ENCODE data around the gene SYNPO. TPM values are rescaled to one million over a fixed set of nuclear protein-coding genes. Genes with fewer than 3 reads are reported as not detected.

Gene SYNPO
- polyA plus RNA-seq, 1 donor (not counting 4 experiments of a cell fraction or from before 2014, with no cell fraction given): 6.0 TPM

GRCh38 chr5:150599281-150599680, 41.2 kb upstream of the SYNPO start:
- peak; percentile 39 for FAIRE-seq
- Histone ChIP-seq H3K36me3 (ENCODE audit: control insufficient read depth in 2 of 2, extremely low read depth in 1 of 2, insufficient read depth in 2 of 2, low read length in 2 of 2) (no peaks in the 10 kb centered on the region), H3K27me3 (ENCODE audit: control insufficient read depth, extremely low read depth, insufficient read depth, low read length) (no peaks in the 10 kb centered on the region), H3K9ac (ENCODE audit: control insufficient read depth, extremely low read depth, insufficient read depth, low read length) (peak overlapping the region; percentile 94), H3K4me2 (ENCODE audit: control insufficient read depth, extremely low read depth, insufficient read depth, low read depth, low read length) (peak overlapping the region; percentile 77), H3K4me1 (ENCODE audit: control insufficient read depth, extremely low read depth, insufficient read depth, low read length) (peaks cover 38% of the 10 kb centered on the region), H3K4me3 (ENCODE audit: control insufficient read depth in 2 of 3, extremely low read depth in 1 of 3, insufficient read depth in 2 of 3, low read depth in 1 of 3, low read length in 3 of 3) (peak overlapping the region in 1 of 3 experiments; percentile 30), H4K20me1 (ENCODE audit: control insufficient read depth, extremely low read depth, insufficient read depth, low read length) (no peaks in the 10 kb centered on the region), H3K9me3 (ENCODE audit: control insufficient read depth, low read depth, low read length) (no peaks in the 10 kb centered on the region), H3K79me2 (ENCODE audit: control insufficient read depth, insufficient read depth, low read length) (no peaks in the 10 kb centered on the region), H3K27ac (ENCODE audit: control insufficient read depth, insufficient read depth, low read length) (peak overlapping the region; percentile 93), H2AFZ (ENCODE audit: control insufficient read depth, low read length) (peak overlapping the region; percentile 21), H3K9me1 (ENCODE audit: control insufficient read depth, extremely low read depth, insufficient read depth, low read length) (no peaks in the 10 kb centered on the region)
- dilution Hi-C loops (cut with MboI; ENCODE audit: extremely low pct_ligation_motif_present, low sequenced_read_pairs): no loop called here
- DNase-seq (ENCODE audit: low read depth, low spot score): no peak
- no peak for TF ChIP-seq EZH2 (IDR thresholded peaks at IDR 0.05; ENCODE audit: low read length)
- TF ChIP-seq, protein P1, sequence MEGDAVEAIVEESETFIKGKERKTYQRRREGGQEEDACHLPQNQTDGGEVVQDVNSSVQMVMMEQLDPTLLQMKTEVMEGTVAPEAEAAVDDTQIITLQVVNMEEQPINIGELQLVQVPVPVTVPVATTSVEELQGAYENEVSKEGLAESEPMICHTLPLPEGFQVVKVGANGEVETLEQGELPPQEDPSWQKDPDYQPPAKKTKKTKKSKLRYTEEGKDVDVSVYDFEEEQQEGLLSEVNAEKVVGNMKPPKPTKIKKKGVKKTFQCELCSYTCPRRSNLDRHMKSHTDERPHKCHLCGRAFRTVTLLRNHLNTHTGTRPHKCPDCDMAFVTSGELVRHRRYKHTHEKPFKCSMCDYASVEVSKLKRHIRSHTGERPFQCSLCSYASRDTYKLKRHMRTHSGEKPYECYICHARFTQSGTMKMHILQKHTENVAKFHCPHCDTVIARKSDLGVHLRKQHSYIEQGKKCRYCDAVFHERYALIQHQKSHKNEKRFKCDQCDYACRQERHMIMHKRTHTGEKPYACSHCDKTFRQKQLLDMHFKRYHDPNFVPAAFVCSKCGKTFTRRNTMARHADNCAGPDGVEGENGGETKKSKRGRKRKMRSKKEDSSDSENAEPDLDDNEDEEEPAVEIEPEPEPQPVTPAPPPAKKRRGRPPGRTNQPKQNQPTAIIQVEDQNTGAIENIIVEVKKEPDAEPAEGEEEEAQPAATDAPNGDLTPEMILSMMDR (optimal IDR thresholded peaks at IDR 0.05 in 1 of 3, IDR thresholded peaks at IDR 0.05 in 1 of 3, conservative IDR thresholded peaks at IDR 0.05 in 1 of 3; ENCODE audit: extremely low read depth in 1 of 3, insufficient read depth in 2 of 3, low read length in 3 of 3): no peak

- H3K9ac ChIP-seq (ENCODE audit: control insufficient read depth, extremely low read depth, insufficient read depth, low read length): peak overlapping the region; percentile 94
- H3K9me3 ChIP-seq (ENCODE audit: control insufficient read depth, low read depth, low read length): no peaks in the 10 kb centered on the region
- no peaks in the 10 kb centered on the region for H3K27me3 ChIP-seq (ENCODE audit: control insufficient read depth, extremely low read depth, insufficient read depth, low read length)
- peak overlapping the region; percentile 93 for H3K27ac ChIP-seq (ENCODE audit: control insufficient read depth, insufficient read depth, low read length)
- DNase-seq (ENCODE audit: low read depth, low spot score) (peak; percentile 80), FAIRE-seq (peak; percentile 96)
- peak overlapping the region; percentile 77 for H3K4me2 ChIP-seq (ENCODE audit: control insufficient read depth, extremely low read depth, insufficient read depth, low read depth, low read length)
- H3K4me1 ChIP-seq (ENCODE audit: control insufficient read depth, extremely low read depth, insufficient read depth, low read length): peaks cover 38% of the 10 kb centered on the region
- peak overlapping the region; percentile 24 to 56 (median 53) for H3K4me3 ChIP-seq (ENCODE audit: control insufficient read depth in 2 of 3, extremely low read depth in 1 of 3, insufficient read depth in 2 of 3, low read depth in 1 of 3, low read length in 3 of 3)
- H4K20me1 ChIP-seq (ENCODE audit: control insufficient read depth, extremely low read depth, insufficient read depth, low read length): no peaks in the 10 kb centered on the region
- no peaks in the 10 kb centered on the region for H3K36me3 ChIP-seq (ENCODE audit: control insufficient read depth in 2 of 2, extremely low read depth in 1 of 2, insufficient read depth in 2 of 2, low read length in 2 of 2)
- H3K79me2 ChIP-seq (ENCODE audit: control insufficient read depth, insufficient read depth, low read length): no peaks in the 10 kb centered on the region
- TF ChIP-seq, protein P1 (optimal IDR thresholded peaks at IDR 0.05 in 1 of 3, IDR thresholded peaks at IDR 0.05 in 1 of 3, conservative IDR thresholded peaks at IDR 0.05 in 1 of 3; ENCODE audit: extremely low read depth in 1 of 3, insufficient read depth in 2 of 3, low read length in 3 of 3): no peak
- no peak for TF ChIP-seq EZH2 (IDR thresholded peaks at IDR 0.05; ENCODE audit: low read length)
- H2AFZ ChIP-seq (ENCODE audit: control insufficient read depth, low read length): no peak overlapping the region
- dilution Hi-C loops (cut with MboI; ENCODE audit: extremely low pct_ligation_motif_present, low sequenced_read_pairs): no loop called here
- H3K9me1 ChIP-seq (ENCODE audit: control insufficient read depth, extremely low read depth, insufficient read depth, low read length): no peaks in the 10 kb centered on the region
Measured at GRCh38 chr5:150599917-150600511, 40.4 kb upstream of the SYNPO start.
